ENCODE measurements around the gene RHEX.

The RHEX gene

GRCh38 chr1:206089341-206089740 is 36.4 kb downstream of the RHEX start:
- DNase-seq (ENCODE audit: low read depth, low spot score) = no peak

- DNase-seq (ENCODE audit: low read depth, low spot score) = no peak
These were observed 41.1 kb downstream of the RHEX start for GRCh38 chr1:206094024-206094423.

- DNase-seq (ENCODE audit: low read depth, low spot score) = no peak
These were observed 44.4 kb downstream of the RHEX start for GRCh38 chr1:206097381-206097780.

- DNase-seq (ENCODE audit: low read depth, low spot score) = no peak
These were observed 45.4 kb downstream of the RHEX start for GRCh38 chr1:206098242-206098919.

GRCh38 chr1:206100226-206100815 is 47.3 kb downstream of the RHEX start:
- no peak for DNase-seq (ENCODE audit: low read depth, low spot score)

- no peak for DNase-seq (ENCODE audit: low read depth, low spot score)
These were observed 48.5 kb downstream of the RHEX start for GRCh38 chr1:206101351-206102045.

- DNase-seq (ENCODE audit: low read depth, low spot score) = no peak
These were observed 49.4 kb downstream of the RHEX start for GRCh38 chr1:206102292-206102936.

- no peak for DNase-seq (ENCODE audit: low read depth, low spot score)
These were observed 51.0 kb downstream of the RHEX start for GRCh38 chr1:206103979-206104378.

GRCh38 chr1:206105464-206105995 is 52.6 kb downstream of the RHEX start:
- no peak for DNase-seq (ENCODE audit: low read depth, low spot score)

GRCh38 chr1:206106328-206107167 is 53.6 kb downstream of the RHEX start:
- peak; percentile 90 for DNase-seq (ENCODE audit: low read depth, low spot score)

- DNase-seq (ENCODE audit: low read depth, low spot score) = no peak
These were observed 54.2 kb downstream of the RHEX start for GRCh38 chr1:206107168-206107544.

GRCh38 chr1:206108635-206109034 is 55.7 kb downstream of the RHEX start:
- no peak for DNase-seq (ENCODE audit: low read depth, low spot score)

GRCh38 chr1:206109718-206110117 is 56.7 kb downstream of the RHEX start:
- DNase-seq (ENCODE audit: low read depth, low spot score) = no peak

GRCh38 chr1:206110161-206110560 is 57.2 kb downstream of the RHEX start:
- DNase-seq (ENCODE audit: low read depth, low spot score) = no peak

- no peak for DNase-seq (ENCODE audit: low read depth, low spot score)
These were observed 57.8 kb downstream of the RHEX start for GRCh38 chr1:206110820-206111219.

GRCh38 chr1:206111271-206111927 is 58.4 kb downstream of the RHEX start:
- DNase-seq (ENCODE audit: low read depth, low spot score) = no peak

- no peak for DNase-seq (ENCODE audit: low read depth, low spot score)
These were observed 59.8 kb downstream of the RHEX start for GRCh38 chr1:206112600-206113301.

GRCh38 chr1:206114692-206115640 is 62.0 kb downstream of the RHEX start:
- no peak for DNase-seq (ENCODE audit: low read depth, low spot score)

GRCh38 chr1:206115791-206116190 is 62.8 kb downstream of the RHEX start:
- DNase-seq (ENCODE audit: low read depth, low spot score) = no peak
